Measurements from ENCODE around the gene VPS9D1.

Gene VPS9D1

GRCh38 chr16:89657442-89658220 lies 63.1 kb downstream of the VPS9D1 start, which contains the start of the genes CHMP1A and SPATA33:
Gene CHMP1A (minus strand): TSS chr16:89657708. CDS start chr16:89657588, 120 bp downstream.
Gene SPATA33 (plus strand): TSS chr16:89657836. CDS start chr16:89657912, 76 bp downstream.
- no peak for TF ChIP-seq CTCF (IDR thresholded peaks at IDR 0.05; ENCODE audit: insufficient read depth, low read length, poor library complexity, severe bottlenecking)
- peaks cover 7% of the 10 kb centered on the region for H3K36me3 ChIP-seq (ENCODE audit: control insufficient read depth, insufficient read depth, low read length)

More at GRCh38 chr16:89657442-89658220, 63.1 kb downstream of the VPS9D1 start, which contains the start of the genes CHMP1A and SPATA33:
- H3K4me3 ChIP-seq (replicated peaks; ENCODE audit: low read depth, low read length) = peak within 1 kb of the TSS; percentile 96
- DNase-seq (ENCODE audit: extremely low read depth, insufficient read length) = peak; percentile 96
- no peaks in the 10 kb centered on the region for H3K27me3 ChIP-seq (replicated peaks; ENCODE audit: control insufficient read depth, insufficient read depth, low read length)

All from GM06990 (cell line).